HL-60 (cell line): Measurements from ENCODE around the gene NLRC5.
A peak's percentile ranks its signal among the peaks of the same experiment; 100 is the strongest.

Experiments
- POLR2AphosphoS5 ChIP-seq: IDR thresholded peaks from 2 replicates; pipeline ENCODE4 v1.6.1; 2012; ENCODE audit warnings: low read depth
- TF ChIP-seq, protein P1 (sequence below): IDR thresholded peaks from one replicate; pipeline ENCODE4 v1.5.1; 2011; ENCODE audit warnings: low read length, control low read depth, inconsistent platforms; ENCODE audit not compliant: insufficient read depth
- TF ChIP-seq, protein P2 (sequence below): IDR thresholded peaks from 2 replicates; pipeline ENCODE4 v1.6.1; 2012; ENCODE audit warnings: low read depth; ENCODE audit not compliant: insufficient replicate concordance

DNA sequence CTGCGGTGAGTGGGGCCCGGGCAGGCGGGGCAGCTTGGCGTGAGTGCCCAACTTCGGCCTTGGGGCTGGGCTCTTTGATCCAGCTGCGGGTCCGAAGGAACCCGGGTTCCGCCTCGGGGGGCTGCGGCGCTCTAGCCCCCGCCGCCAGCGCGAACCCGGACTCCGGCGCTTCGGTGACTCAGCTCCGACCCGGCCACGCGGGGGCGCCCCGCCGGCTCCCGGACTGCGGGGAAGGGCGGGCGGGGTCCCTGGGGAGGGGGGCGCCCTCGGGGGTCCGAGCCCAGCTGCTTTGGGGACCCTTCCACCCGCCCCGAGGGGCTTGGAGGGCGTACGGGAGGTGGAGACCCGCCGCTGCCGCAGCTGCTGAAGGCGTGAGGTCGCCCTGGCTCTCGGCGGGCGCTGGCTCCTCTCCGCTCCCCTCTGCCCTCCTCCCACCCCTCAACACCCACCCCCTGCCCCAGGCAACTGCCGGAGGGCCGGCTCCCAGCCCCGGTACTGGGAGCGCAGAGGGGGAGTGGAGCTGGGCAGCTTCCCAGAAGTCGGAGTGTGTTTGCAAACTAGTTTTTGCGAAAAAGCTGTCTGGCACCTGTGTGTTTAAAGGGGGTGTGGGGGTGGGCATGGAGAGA, 103.5 kb downstream of the NLRC5 start:
- TF ChIP-seq POLR2AphosphoS5, result no peak
- TF ChIP-seq, protein P1, sequence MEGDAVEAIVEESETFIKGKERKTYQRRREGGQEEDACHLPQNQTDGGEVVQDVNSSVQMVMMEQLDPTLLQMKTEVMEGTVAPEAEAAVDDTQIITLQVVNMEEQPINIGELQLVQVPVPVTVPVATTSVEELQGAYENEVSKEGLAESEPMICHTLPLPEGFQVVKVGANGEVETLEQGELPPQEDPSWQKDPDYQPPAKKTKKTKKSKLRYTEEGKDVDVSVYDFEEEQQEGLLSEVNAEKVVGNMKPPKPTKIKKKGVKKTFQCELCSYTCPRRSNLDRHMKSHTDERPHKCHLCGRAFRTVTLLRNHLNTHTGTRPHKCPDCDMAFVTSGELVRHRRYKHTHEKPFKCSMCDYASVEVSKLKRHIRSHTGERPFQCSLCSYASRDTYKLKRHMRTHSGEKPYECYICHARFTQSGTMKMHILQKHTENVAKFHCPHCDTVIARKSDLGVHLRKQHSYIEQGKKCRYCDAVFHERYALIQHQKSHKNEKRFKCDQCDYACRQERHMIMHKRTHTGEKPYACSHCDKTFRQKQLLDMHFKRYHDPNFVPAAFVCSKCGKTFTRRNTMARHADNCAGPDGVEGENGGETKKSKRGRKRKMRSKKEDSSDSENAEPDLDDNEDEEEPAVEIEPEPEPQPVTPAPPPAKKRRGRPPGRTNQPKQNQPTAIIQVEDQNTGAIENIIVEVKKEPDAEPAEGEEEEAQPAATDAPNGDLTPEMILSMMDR, result peak; percentile 15
- TF ChIP-seq, protein P2, sequence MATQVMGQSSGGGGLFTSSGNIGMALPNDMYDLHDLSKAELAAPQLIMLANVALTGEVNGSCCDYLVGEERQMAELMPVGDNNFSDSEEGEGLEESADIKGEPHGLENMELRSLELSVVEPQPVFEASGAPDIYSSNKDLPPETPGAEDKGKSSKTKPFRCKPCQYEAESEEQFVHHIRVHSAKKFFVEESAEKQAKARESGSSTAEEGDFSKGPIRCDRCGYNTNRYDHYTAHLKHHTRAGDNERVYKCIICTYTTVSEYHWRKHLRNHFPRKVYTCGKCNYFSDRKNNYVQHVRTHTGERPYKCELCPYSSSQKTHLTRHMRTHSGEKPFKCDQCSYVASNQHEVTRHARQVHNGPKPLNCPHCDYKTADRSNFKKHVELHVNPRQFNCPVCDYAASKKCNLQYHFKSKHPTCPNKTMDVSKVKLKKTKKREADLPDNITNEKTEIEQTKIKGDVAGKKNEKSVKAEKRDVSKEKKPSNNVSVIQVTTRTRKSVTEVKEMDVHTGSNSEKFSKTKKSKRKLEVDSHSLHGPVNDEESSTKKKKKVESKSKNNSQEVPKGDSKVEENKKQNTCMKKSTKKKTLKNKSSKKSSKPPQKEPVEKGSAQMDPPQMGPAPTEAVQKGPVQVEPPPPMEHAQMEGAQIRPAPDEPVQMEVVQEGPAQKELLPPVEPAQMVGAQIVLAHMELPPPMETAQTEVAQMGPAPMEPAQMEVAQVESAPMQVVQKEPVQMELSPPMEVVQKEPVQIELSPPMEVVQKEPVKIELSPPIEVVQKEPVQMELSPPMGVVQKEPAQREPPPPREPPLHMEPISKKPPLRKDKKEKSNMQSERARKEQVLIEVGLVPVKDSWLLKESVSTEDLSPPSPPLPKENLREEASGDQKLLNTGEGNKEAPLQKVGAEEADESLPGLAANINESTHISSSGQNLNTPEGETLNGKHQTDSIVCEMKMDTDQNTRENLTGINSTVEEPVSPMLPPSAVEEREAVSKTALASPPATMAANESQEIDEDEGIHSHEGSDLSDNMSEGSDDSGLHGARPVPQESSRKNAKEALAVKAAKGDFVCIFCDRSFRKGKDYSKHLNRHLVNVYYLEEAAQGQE, result no peak
